KMS-11 (cell line): ENCODE data around the gene ATXN10.

ENCODE experiments used
- H2AFZ ChIP-seq: fragments of 200-600 bp; sonication (generic); 2 replicates; pipeline ENCODE4 v1.6.1; 2016; ENCODE audit warnings: antibody characterized with exemption, mixed run types, low read depth
- H3K27ac ChIP-seq: fragments of 200-600 bp; sonication (generic); 2 replicates; pipeline ENCODE4 v1.6.1; 2016; ENCODE audit warnings: mild to moderate bottlenecking, mixed run types
- H3K27me3 ChIP-seq: fragments of 200-600 bp; sonication (generic); 2 replicates; pipeline ENCODE4 v1.6.1; 2017; ENCODE audit warnings: mild to moderate bottlenecking, low read depth, mixed run types, moderate library complexity; ENCODE audit not compliant: insufficient read depth
- H3K36me3 ChIP-seq: fragments of 200-600 bp; sonication (generic); 2 replicates; pipeline ENCODE4 v1.6.1; 2017; ENCODE audit warnings: mild to moderate bottlenecking, mixed run types; ENCODE audit not compliant: insufficient read depth
- H3K4me1 ChIP-seq: fragments of 200-600 bp; sonication (generic); 2 replicates; pipeline ENCODE4 v1.6.1; 2016; ENCODE audit warnings: mild to moderate bottlenecking, low read depth, mixed run types; ENCODE audit not compliant: poor library complexity, severe bottlenecking
- H3K4me2 ChIP-seq: fragments of 200-600 bp; sonication (generic); 2 replicates; pipeline ENCODE4 v1.7.0; 2016; ENCODE audit warnings: mild to moderate bottlenecking, mixed run types
- H3K4me3 ChIP-seq: fragments of 200-600 bp; sonication (generic); IDR thresholded peaks from 2 replicates; pipeline ENCODE4 v1.6.1; 2017; ENCODE audit warnings: low read depth, low read length, mixed read lengths; ENCODE audit not compliant: insufficient read depth
- H3K79me2 ChIP-seq: fragments of 200-600 bp; sonication (generic); 2 replicates; pipeline ENCODE4 v1.6.1; 2016; ENCODE audit warnings: low read depth, mixed run types; ENCODE audit not compliant: insufficient read depth
- H3K9ac ChIP-seq: fragments of 200-600 bp; sonication (generic); 2 replicates; pipeline ENCODE4 v1.6.1; 2016; ENCODE audit warnings: mild to moderate bottlenecking, mixed run types
- H4K20me1 ChIP-seq: fragments of 200-600 bp; sonication (generic); 2 replicates; pipeline ENCODE4 v1.6.1; 2016; ENCODE audit warnings: mild to moderate bottlenecking, mixed run types; ENCODE audit not compliant: insufficient read depth
- CTCF ChIP-seq: fragments of 200-600 bp; sonication (generic); conservative IDR thresholded peaks from 2 replicates; pipeline ENCODE4 v1.6.1; 2017; ENCODE audit warnings: low read depth, mild to moderate bottlenecking, antibody characterized with exemption, low read length, moderate library complexity, mixed read lengths

The ATXN10 gene

DNA sequence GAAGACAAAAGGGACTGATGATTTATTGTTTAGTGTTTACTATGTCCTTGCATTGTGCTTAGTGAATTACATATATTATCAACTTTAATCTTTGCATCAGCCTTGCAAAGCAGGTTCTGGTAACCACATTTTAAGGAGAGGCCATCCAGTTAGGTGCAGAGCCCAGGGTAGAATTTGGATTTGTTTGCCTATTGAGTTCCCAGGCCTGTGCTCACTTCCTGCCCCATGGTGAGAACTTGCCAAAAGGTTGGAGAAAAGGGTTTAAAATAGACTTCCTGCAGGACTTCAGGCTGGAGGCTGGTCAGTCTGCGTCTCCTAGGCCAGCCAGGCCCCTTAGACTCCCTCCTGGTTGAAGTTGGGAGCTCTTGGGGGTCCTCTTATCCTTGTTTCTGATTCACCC, 72.1 kb downstream of the ATXN10 start:
- Histone ChIP-seq H3K79me2 (no peaks in the 10 kb centered on the region), H3K4me2 (no peak overlapping the region), H3K4me1 (no peaks in the 10 kb centered on the region), H4K20me1 (no peaks in the 10 kb centered on the region), H3K36me3 (peaks cover 4% of the 10 kb centered on the region), H2AFZ (no peak overlapping the region), H3K4me3 (no peak overlapping the region), H3K27ac (no peak overlapping the region), H3K27me3 (no peaks in the 10 kb centered on the region), H3K9ac (no peak overlapping the region)
- no peak for TF ChIP-seq CTCF

DNA sequence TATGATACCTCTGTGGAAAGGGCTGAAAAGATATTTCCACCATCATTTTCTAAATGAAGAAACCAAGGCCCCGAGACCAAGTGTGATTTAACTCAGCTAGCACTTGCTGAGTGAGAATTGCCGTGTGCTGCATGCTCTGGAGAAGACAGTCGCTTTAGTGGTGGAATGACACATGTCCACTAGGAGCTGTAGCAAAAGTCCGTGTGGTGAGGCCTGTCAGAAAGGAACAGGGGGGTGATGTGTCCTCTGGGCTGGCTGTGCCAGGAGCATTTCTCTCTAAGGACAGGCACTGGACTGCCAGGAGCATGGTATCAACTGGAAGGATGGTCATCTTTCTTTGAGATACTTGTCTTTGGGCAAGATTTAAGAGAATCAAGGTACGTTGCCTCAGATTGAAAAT, 72.8 kb downstream of the ATXN10 start:
- Histone ChIP-seq H3K4me1 (no peaks in the 10 kb centered on the region), H4K20me1 (no peaks in the 10 kb centered on the region), H3K27me3 (no peaks in the 10 kb centered on the region), H3K4me2 (no peak overlapping the region), H3K4me3 (no peak overlapping the region), H3K79me2 (no peaks in the 10 kb centered on the region), H3K36me3 (peaks cover 4% of the 10 kb centered on the region), H2AFZ (no peak overlapping the region), H3K9ac (no peak overlapping the region), H3K27ac (no peak overlapping the region)
- TF ChIP-seq CTCF, result no peak

DNA sequence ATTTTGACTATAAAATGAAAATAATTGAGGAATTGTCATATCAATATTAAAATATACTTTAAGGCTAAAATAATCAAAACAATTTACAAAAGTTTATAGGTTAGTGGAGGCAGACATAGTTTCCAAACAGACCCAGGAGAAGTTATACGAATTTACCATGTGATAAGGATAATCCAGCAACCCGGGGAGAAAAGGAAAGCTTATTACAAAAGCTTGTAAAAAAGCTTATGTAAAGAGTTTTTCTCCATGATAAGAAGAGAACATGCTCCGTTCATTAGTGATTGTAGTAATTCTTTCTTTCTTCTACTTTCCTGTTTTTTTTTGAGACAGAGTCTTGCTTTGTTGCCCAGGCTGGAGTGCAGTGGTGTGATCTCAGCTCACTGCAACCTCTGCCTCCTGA, 79.0 kb downstream of the ATXN10 start:
- no peak overlapping the region for H3K4me2 ChIP-seq
- no peak overlapping the region for H3K4me3 ChIP-seq
- no peaks in the 10 kb centered on the region for H3K79me2 ChIP-seq
- H3K27ac ChIP-seq, result no peak overlapping the region
- H2AFZ ChIP-seq, result no peak overlapping the region
- no peaks in the 10 kb centered on the region for H3K27me3 ChIP-seq
- no peak for TF ChIP-seq CTCF
- no peaks in the 10 kb centered on the region for H4K20me1 ChIP-seq
- H3K36me3 ChIP-seq, result no peaks in the 10 kb centered on the region
- H3K4me1 ChIP-seq, result no peaks in the 10 kb centered on the region
- H3K9ac ChIP-seq, result no peak overlapping the region

DNA sequence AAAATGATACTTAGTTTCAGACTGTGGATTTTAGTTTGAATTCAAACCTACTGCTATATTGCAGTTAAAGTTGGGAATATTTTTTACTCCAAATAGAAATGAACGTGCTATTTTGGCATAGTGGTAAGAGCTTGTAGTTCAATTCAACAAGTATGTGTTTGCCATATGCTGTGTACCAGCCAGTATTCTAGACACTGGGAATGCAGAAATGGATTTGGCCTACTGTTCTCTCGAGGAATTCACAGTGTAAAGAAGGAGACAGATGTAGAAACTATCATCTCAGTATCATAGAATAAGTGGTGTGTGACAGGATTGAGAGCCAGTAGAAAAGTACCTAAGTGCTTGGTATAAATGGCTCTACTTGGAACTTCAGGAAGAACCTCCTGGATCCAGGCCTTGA, 80.4 kb downstream of the ATXN10 start:
- no peak for TF ChIP-seq CTCF
- H4K20me1 ChIP-seq, result no peaks in the 10 kb centered on the region
- no peak overlapping the region for H3K27ac ChIP-seq
- H2AFZ ChIP-seq, result no peak overlapping the region
- no peak overlapping the region for H3K9ac ChIP-seq
- no peak overlapping the region for H3K4me3 ChIP-seq
- H3K27me3 ChIP-seq, result no peaks in the 10 kb centered on the region
- no peaks in the 10 kb centered on the region for H3K36me3 ChIP-seq
- no peaks in the 10 kb centered on the region for H3K4me1 ChIP-seq
- no peak overlapping the region for H3K4me2 ChIP-seq
- H3K79me2 ChIP-seq, result no peaks in the 10 kb centered on the region

DNA sequence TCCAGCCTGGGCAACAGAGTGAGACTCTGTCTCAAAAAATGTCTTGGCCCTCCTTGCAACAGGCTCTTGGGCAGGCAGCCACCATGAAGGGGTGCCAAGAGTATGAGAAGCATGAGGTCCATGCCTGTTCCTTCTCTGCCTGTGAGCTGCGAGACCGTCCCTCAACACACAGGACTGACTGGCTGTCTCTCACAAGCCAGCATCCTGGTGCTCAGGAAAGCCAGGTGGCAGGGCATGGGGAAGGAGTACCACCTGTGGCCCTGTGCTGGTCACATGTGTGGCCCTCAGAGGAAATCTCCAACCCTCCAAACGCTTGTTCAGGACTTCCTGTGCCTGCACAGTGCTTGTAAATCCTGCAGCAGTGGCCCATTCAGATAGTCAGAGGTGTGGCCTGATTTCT, 83.2 kb downstream of the ATXN10 start:
- Histone ChIP-seq H3K9ac (no peak overlapping the region), H3K4me2 (no peak overlapping the region), H3K27me3 (no peaks in the 10 kb centered on the region), H2AFZ (no peak overlapping the region), H4K20me1 (no peaks in the 10 kb centered on the region), H3K79me2 (no peaks in the 10 kb centered on the region), H3K27ac (no peak overlapping the region), H3K4me1 (no peaks in the 10 kb centered on the region), H3K36me3 (no peaks in the 10 kb centered on the region), H3K4me3 (no peak overlapping the region)
- no peak for TF ChIP-seq CTCF
